ENCODE results near the gene KLHL1. TPM values are rescaled to one million over a fixed set of nuclear protein-coding genes. Genes with fewer than 3 reads are reported as not detected.

KLHL1 gene
- total and polyA plus RNA-seq, 2 of the 4 experiments (the other 2 are of a cell fraction), result not detected

- Histone ChIP-seq H3K4me1 (ENCODE audit: control insufficient read depth, insufficient read depth, low read length) (no peaks in the 10 kb centered on the region), H3K23ac (ENCODE audit: low read depth, low read length) (no peak overlapping the region), H2AK5ac (ENCODE audit: low read depth, low read length) (no peak overlapping the region), H3K14ac (replicated peaks; ENCODE audit: low read depth, low read length) (no peak overlapping the region), H3K79me1 (ENCODE audit: low read depth in 1 of 2, low read length in 2 of 2) (no peaks in the 10 kb centered on the region), H3K36me3 (ENCODE audit: control insufficient read depth, insufficient read depth, low read length) (no peaks in the 10 kb centered on the region), H3K27me3 (ENCODE audit: control insufficient read depth, insufficient read depth, low read length) (no peaks in the 10 kb centered on the region), H2BK20ac (ENCODE audit: low read depth, low read length) (no peak overlapping the region), H3K9me1 (ENCODE audit: insufficient read depth, low read length) (no peaks in the 10 kb centered on the region), H2AK9ac (replicated peaks; ENCODE audit: low read depth, low read length, poor library complexity) (no peak overlapping the region), H3K4ac (ENCODE audit: low read depth, low read length) (no peak overlapping the region), H3K4me2 (ENCODE audit: low read depth, low read length) (no peak overlapping the region), H4K8ac (ENCODE audit: low read depth in 2 of 2, low read length in 2 of 2) (no peak overlapping the region), H2BK15ac (ENCODE audit: low read depth, low read length) (no peak overlapping the region), H4K20me1 (ENCODE audit: insufficient read depth, low read length) (no peaks in the 10 kb centered on the region), H4K5ac (ENCODE audit: low read depth, low read length) (no peak overlapping the region), H2BK5ac (ENCODE audit: low read depth, low read length, poor library complexity, severe bottlenecking) (no peak overlapping the region), H3K9ac (ENCODE audit: low read depth, low read length) (no peak overlapping the region), H2BK120ac (ENCODE audit: low read depth, low read length) (no peak overlapping the region), H4K91ac (ENCODE audit: insufficient read depth, low read depth, low read length) (no peak overlapping the region), H3K56ac (ENCODE audit: extremely low read depth, insufficient read depth, low read length) (no peak overlapping the region), H2AFZ (replicated peaks; ENCODE audit: low read length, poor library complexity) (no peak overlapping the region), H3K4me3 (ENCODE audit: insufficient read depth, low read depth, low read length) (no peak overlapping the region), H3K18ac (ENCODE audit: low read depth, low read length) (no peak overlapping the region), H3K9me3 (ENCODE audit: control insufficient read depth, insufficient read depth, low read length) (peaks cover 13% of the 10 kb centered on the region), H3K27ac (ENCODE audit: insufficient read depth, low read length) (no peak overlapping the region)
- CTCF ChIA-PET, result no interaction called here
- in situ Hi-C loops (cut with MboI; ENCODE audit: low sequenced_read_pairs) (no loop called here), intact Hi-C loops (cut with micrococcal nuclease) (no loop called here), dilution Hi-C loops (cut with HindIII; ENCODE audit: low sequenced_read_pairs, unreplicated experiment) (no loop called here)
- 80% methylated on average over 2 of the region's 11 CpGs; no CpG with 5 or more reads in 1 of the 2 experiments for WGBS, 2 experiments (ENCODE audit: extremely low coverage in 2 of 2, insufficient read length in 1 of 2)
- TF ChIP-seq MAZ (IDR thresholded peaks at IDR 0.05; ENCODE audit: borderline replicate concordance, low read depth, low read length), result no peak
- BruUV-seq (replicated peaks), result no TSS peak
- POLR2A ChIA-PET (ENCODE audit: unreplicated experiment), result no interaction called here
- ATAC-seq (ENCODE audit: low read depth), result no peak
- no peak for DNase-seq
Measured at GRCh38 chr13:69737129-69737935, 370.9 kb downstream of the KLHL1 start.
